Amygdala (tissue), 56 donors: ENCODE results near the gene CRNKL1.

Experiments used
- DNase-seq, 56 donors: peaks; one replicate each; lab custom pipeline; 2025; lab: John Stamatoyannopoulos, UW

Gene CRNKL1

DNA sequence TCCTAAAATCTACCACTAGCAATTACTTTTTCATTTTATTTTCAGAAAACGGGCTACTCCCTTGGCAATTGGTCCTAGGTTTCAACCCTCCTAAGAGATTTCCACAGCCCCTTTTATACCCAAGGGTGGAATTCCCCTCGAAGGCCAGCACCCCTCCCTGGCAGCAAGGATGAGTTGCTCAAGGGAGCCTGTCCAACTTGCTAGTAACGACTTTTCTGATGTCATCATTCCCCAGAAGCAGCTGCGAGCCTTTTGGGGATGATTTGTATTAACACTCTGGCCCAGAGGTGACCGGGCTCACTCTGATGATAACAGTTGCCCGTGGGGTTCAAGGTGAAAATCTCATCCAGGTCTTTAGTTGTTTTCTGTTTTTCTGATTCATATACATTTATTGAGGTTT is 65.8 kb downstream of the CRNKL1 start:
- peak in 4 of 56 donors; percentile 23 to 42 (median 36) for DNase-seq
